Epithelial cell of proximal tubule (primary cell): Measurements from ENCODE around the gene PTPRG. TPM values are rescaled to one million over a fixed set of nuclear protein-coding genes. Genes with fewer than 3 reads are reported as not detected.
A peak's percentile ranks its signal among the peaks of the same experiment; 100 is the strongest.

ENCODE experiments used
- DNase-seq: peaks from one replicate; pipeline ENCODE4 v3.0.0-alpha.2; 2011; ENCODE audit warnings: low read depth
- H3K4me3 ChIP-seq: 2 replicates; pipeline ENCODE4 v1.5.1; 2011; ENCODE audit warnings: low read depth, mild to moderate bottlenecking, low read length
- total RNA-seq: library from RNA; depleted of rRNA; stranded (reverse); fragments of >200 nt; gene quantifications from 2 replicates; pipeline ENCODE4 v1.2.3, GENCODE V29; 2015
- TF ChIP-seq, protein P1 (sequence below): conservative IDR thresholded peaks from 2 replicates; pipeline ENCODE4 v1.5.1; 2012; ENCODE audit warnings: low read depth, mild to moderate bottlenecking, low read length

PTPRG gene
- total RNA-seq, 1 donor from 2014 or later, result 13.5 TPM

DNA sequence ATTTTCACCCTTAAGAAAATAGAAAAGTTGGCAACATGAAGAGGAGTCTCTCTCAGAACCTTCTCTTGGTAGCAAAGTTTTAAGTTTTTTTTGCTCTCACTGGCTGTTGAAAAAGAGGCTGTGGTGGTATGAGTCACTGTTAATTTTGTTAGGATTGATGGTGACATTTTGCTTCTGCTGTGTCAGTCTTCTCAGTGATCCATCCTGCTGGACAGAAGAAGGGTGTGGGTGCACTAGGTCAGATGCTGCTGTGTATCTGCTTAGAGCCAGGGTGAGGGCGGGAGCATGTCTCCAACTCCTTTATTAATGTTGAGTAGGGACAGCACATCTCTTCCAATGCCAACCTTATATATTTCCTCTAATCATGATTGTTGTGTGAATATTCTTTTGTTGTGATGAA, 442.5 kb downstream of the PTPRG start:
- H3K4me3 ChIP-seq, result no peak overlapping the region
- DNase-seq, result no peak
- TF ChIP-seq, protein P1, sequence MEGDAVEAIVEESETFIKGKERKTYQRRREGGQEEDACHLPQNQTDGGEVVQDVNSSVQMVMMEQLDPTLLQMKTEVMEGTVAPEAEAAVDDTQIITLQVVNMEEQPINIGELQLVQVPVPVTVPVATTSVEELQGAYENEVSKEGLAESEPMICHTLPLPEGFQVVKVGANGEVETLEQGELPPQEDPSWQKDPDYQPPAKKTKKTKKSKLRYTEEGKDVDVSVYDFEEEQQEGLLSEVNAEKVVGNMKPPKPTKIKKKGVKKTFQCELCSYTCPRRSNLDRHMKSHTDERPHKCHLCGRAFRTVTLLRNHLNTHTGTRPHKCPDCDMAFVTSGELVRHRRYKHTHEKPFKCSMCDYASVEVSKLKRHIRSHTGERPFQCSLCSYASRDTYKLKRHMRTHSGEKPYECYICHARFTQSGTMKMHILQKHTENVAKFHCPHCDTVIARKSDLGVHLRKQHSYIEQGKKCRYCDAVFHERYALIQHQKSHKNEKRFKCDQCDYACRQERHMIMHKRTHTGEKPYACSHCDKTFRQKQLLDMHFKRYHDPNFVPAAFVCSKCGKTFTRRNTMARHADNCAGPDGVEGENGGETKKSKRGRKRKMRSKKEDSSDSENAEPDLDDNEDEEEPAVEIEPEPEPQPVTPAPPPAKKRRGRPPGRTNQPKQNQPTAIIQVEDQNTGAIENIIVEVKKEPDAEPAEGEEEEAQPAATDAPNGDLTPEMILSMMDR, result no peak

DNA sequence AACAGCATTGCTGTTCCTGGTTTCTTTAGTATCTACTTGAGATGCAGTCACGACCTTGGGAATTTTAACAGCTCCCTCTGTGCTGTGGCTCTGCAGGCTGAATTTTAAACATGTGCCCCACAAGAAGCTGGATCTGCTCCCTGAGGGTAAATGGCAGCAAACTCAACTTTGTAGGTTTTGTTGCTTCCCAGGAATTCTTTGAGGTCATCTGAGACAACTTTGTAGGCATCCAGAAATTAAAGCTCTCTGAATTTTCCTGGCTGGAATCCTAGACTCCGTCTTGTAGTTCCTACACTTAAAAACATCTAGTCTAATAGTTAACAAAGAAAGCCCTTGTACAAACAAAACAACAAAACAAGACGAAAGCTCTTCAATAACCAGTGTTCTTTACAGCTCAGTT, 445.7 kb downstream of the PTPRG start:
- TF ChIP-seq, protein P1, result no peak
- DNase-seq, result peak; percentile 26
- no peak overlapping the region for H3K4me3 ChIP-seq

DNA sequence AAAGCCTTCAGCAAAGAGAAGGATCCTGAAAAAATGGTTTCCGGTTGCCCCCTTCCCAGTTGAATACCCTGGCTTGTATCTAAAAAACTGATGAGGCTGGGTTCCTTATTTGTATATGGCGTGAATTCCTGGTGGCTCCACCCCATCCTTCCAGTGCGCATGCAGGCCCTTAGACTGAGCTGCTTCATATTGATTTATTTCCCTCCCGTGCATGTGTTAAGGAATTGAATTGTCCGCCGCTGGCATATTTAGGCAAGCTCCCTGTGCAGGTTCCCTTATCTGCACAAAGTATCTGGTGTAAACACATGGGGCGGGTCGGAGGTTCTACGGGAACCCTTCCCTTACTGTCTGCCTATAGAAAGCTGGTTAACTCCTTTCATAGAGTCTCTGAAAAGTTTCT, 449.6 kb downstream of the PTPRG start:
- no peak overlapping the region for H3K4me3 ChIP-seq
- TF ChIP-seq, protein P1, result no peak
- no peak for DNase-seq

DNA sequence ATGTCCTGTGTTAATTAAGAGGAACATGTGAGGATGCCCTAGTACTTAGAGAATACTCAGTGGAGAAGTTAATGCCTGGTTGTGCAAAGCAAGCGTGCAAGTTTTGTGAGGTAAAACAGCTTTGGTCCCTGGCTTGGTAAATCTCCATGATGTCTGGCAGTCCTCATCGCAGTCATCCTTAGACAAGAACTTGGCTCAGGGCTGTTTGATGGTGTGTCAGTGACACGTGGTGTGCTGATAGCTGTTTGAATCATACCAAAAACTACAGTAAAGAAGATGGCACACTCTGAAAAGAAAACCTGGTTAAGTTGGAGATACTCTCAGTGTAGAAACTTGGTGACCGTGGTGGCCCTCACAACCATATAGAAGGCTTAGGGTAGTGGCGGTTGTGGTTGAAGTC, 450.3 kb downstream of the PTPRG start:
- TF ChIP-seq, protein P1, result no peak

DNA sequence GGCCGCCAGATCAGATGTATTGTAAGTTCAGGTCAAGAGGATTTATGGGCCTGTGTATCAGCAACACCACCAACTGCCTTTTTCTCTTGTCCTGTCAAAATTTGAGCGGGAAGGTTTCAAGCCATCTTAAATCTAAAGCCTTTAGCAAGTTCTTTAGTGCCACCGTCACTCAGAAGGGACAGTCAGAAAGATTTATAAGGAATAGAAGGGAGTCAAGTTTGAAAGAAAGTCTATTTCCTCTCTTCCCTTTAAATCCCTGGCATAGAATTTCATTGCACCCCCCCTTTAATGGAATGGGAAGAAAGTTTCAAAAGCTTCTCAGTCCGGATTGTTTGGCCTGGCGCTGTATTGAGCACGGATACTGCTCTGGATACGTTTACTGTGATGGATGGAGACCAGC, 452.6 kb downstream of the PTPRG start:
- no peak for DNase-seq
- TF ChIP-seq, protein P1, result no peak
- no peak overlapping the region for H3K4me3 ChIP-seq

More for the DNA sequence above, 450.3 kb downstream of the PTPRG start:
- no peak for DNase-seq
- H3K4me3 ChIP-seq, result no peak overlapping the region

DNA sequence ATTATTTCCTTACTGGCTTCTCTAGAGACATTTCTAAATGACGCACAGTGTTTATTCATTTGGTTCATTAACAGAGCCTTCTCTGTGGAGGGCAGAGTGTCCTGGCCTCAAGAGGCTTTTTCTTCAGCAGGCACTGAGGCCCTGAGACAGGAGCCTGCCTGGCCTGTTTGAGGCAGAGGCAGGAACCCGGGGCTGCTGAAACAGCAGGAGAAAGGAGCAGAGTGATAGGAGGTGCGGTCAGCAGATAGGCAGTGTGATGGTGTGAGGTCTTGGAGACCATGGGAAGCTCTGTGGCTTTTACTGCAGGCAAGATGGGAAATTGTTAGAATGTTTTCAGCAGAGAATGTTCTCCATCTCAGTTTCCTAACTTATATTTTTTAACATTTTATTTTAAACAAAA, 453.7 kb downstream of the PTPRG start:
- no peak for DNase-seq
- TF ChIP-seq, protein P1, result no peak
- no peak overlapping the region for H3K4me3 ChIP-seq

DNA sequence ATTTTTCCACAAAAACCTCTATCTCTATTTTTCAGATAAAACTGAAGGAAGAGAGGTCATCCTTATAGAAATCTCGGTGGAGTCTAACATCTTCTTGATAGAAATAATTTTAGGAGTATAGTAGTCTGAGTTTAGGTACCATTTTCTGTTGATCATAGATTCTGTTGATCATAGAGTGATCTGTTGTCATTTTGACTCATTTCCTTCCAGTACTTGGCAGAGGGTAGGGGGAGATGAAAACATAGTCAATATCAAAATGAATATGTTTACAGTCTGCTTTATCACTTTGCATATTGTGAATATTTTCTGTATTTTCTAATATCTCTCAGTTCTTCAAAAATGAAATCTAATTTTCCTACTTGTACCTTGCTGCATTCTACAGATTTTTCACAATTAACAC, 458.5 kb downstream of the PTPRG start:
- no peak overlapping the region for H3K4me3 ChIP-seq
- no peak for DNase-seq
- TF ChIP-seq, protein P1, result no peak
